Mesendoderm (in vitro differentiated cells): ENCODE data around the gene PLD5.
A peak's percentile ranks its signal among the peaks of the same experiment; 100 is the strongest.

Experiments
- DNase-seq: peaks from one replicate; pipeline ENCODE4 v3.0.0; 2013
- H2AK5ac ChIP-seq: 2 replicates; pipeline ENCODE4 v1.6.1; 2013; ENCODE audit warnings: low read length, inconsistent platforms
- H2BK120ac ChIP-seq: 2 replicates; pipeline ENCODE4 v1.6.1; 2013; ENCODE audit warnings: low read depth, mild to moderate bottlenecking, low read length, moderate library complexity, mixed read lengths
- H2BK15ac ChIP-seq: replicated peaks from 2 replicates; pipeline ENCODE4 v1.6.1; 2013; ENCODE audit warnings: low read depth, mild to moderate bottlenecking, moderate library complexity
- H2BK5ac ChIP-seq: 2 replicates; pipeline ENCODE4 v1.6.1; 2013; ENCODE audit warnings: low read length, inconsistent platforms
- H3K18ac ChIP-seq: 2 replicates; pipeline ENCODE4 v1.6.1; 2013; ENCODE audit warnings: mild to moderate bottlenecking, low read length, mixed read lengths
- H3K23ac ChIP-seq: one replicate; pipeline ENCODE4 v1.6.1; 2013; ENCODE audit warnings: low read length
- H3K27ac ChIP-seq: 2 replicates; pipeline ENCODE4 v1.5.1; 2013; ENCODE audit warnings: low read depth, mild to moderate bottlenecking, inconsistent platforms, low read length, moderate library complexity
- H3K27me3 ChIP-seq: 2 replicates; pipeline ENCODE4 v1.6.1; 2013; ENCODE audit warnings: low read length, control low read depth, mild to moderate bottlenecking, inconsistent platforms; ENCODE audit not compliant: insufficient read depth, poor library complexity
- H3K36me3 ChIP-seq: 2 replicates; pipeline ENCODE4 v1.6.1; 2013; ENCODE audit warnings: low read length, inconsistent platforms; ENCODE audit not compliant: control insufficient read depth, insufficient read depth
- H3K4ac ChIP-seq: one replicate; pipeline ENCODE4 v1.6.1; 2013; ENCODE audit warnings: low read depth, mild to moderate bottlenecking, low read length, moderate library complexity
- H3K4me1 ChIP-seq: 2 replicates; pipeline ENCODE4 v1.6.1; 2013; ENCODE audit warnings: low read depth, low read length, inconsistent platforms; ENCODE audit not compliant: control insufficient read depth
- H3K4me2 ChIP-seq: 2 replicates; pipeline ENCODE4 v1.6.1; 2013; ENCODE audit warnings: low read length
- H3K4me3 ChIP-seq: 2 replicates; pipeline ENCODE4 v1.5.1; 2013; ENCODE audit warnings: mild to moderate bottlenecking, low read length
- H3K56ac ChIP-seq: one replicate; pipeline ENCODE4 v1.6.1; 2013; ENCODE audit warnings: low read length
- H3K79me1 ChIP-seq: 2 replicates; pipeline ENCODE4 v1.6.1; 2013; ENCODE audit warnings: low read length, inconsistent platforms
- H3K79me2 ChIP-seq: 2 replicates; pipeline ENCODE4 v1.6.1; 2013; ENCODE audit warnings: mild to moderate bottlenecking, low read length; ENCODE audit not compliant: control insufficient read depth, insufficient read depth
- H3K9ac ChIP-seq: 2 replicates; pipeline ENCODE4 v1.6.1; 2013; ENCODE audit warnings: low read length, inconsistent platforms
- H4K5ac ChIP-seq: one replicate; pipeline ENCODE4 v1.6.1; 2013; ENCODE audit warnings: low read length
- H4K8ac ChIP-seq: one replicate; pipeline ENCODE4 v1.6.1; 2013; ENCODE audit warnings: low read depth, mild to moderate bottlenecking, control low read depth, low read length, moderate library complexity
- WGBS: extraction: QIAGEN DNeasy Blood & Tissue Kit; methylation state at CpG from one replicate; pipeline ENCODE4 v1.1.7; 2013; ENCODE audit warnings: low lambda C conversion rate, missing lambda C conversion rate; ENCODE audit not compliant: insufficient coverage; ENCODE audit errors: extremely low coverage; 5-methylcytosine and 5-hydroxymethylcytosine counted together

Gene PLD5

DNA sequence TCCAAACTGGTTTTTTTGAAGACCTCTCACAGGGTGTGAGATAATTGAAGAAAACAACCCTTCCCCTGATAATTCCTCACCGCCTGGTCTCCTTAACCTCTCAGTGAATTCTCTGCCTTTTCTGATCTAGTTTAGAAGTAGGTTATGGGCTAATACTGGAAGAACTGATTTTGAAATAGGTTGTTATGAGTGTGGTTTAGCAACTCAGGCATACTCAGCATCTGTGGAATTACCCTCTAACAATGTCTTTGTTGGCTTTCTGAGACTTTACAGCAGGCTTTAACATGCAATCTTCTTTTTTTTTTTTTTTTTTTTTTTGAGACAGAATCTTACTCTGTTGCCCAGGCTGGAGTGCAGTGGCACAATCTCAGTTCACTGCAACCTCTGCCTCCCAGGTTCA is 10.3 kb upstream of the PLD5 start:
- DNase-seq: no peak
- Histone ChIP-seq H3K79me2 (no peaks in the 10 kb centered on the region), H3K79me1 (no peaks in the 10 kb centered on the region), H3K4me2 (no peak overlapping the region), H3K18ac (no peak overlapping the region), H3K27ac (no peak overlapping the region), H2AK5ac (no peak overlapping the region), H4K8ac (no peak overlapping the region), H3K36me3 (no peaks in the 10 kb centered on the region), H2BK120ac (no peak overlapping the region), H2BK5ac (no peak overlapping the region), H3K4me3 (no peak overlapping the region), H3K56ac (no peak overlapping the region), H3K4ac (no peak overlapping the region), H4K5ac (no peak overlapping the region), H2BK15ac (no peak overlapping the region), H3K4me1 (no peaks in the 10 kb centered on the region), H3K9ac (no peak overlapping the region), H3K27me3 (no peaks in the 10 kb centered on the region), H3K23ac (no peak overlapping the region)
- no CpG with 5 or more reads among the region's 1 CpG for WGBS

DNA sequence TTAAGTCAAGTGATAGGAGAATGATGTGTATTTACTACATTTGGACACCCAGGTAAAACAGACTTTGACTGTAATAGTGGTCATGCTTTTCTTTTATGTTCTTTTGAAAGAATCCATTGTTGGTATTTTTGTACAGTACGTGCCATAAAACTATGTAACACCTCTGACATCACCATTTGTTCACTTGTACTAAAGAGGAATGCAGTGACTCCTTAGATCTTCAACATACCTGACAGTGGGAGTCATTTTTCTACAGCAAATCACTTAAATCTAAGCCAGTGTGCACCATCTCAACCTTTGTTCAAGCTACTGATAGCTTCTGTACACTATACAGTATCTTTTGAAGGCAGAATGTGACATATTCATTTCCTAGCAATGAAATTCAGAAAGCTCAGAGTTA is 6.3 kb upstream of the PLD5 start:
- H4K8ac ChIP-seq: no peak overlapping the region
- no peak overlapping the region for H3K4me3 ChIP-seq
- H4K5ac ChIP-seq: no peak overlapping the region
- no peak overlapping the region for H2BK120ac ChIP-seq
- no peak overlapping the region for H3K4ac ChIP-seq
- H3K4me1 ChIP-seq: no peaks in the 10 kb centered on the region
- no peak overlapping the region for H3K27ac ChIP-seq
- no CpG with 5 or more reads among the region's 1 CpG for WGBS
- H3K56ac ChIP-seq: no peak overlapping the region
- H2BK15ac ChIP-seq: no peak overlapping the region
- H3K36me3 ChIP-seq: no peaks in the 10 kb centered on the region
- no peak for DNase-seq
- no peak overlapping the region for H2BK5ac ChIP-seq
- H3K4me2 ChIP-seq: no peak overlapping the region
- H3K9ac ChIP-seq: no peak overlapping the region
- no peak overlapping the region for H3K23ac ChIP-seq
- H3K79me1 ChIP-seq: no peaks in the 10 kb centered on the region
- H3K79me2 ChIP-seq: no peaks in the 10 kb centered on the region
- no peak overlapping the region for H3K18ac ChIP-seq
- H2AK5ac ChIP-seq: no peak overlapping the region
- no peaks in the 10 kb centered on the region for H3K27me3 ChIP-seq

DNA sequence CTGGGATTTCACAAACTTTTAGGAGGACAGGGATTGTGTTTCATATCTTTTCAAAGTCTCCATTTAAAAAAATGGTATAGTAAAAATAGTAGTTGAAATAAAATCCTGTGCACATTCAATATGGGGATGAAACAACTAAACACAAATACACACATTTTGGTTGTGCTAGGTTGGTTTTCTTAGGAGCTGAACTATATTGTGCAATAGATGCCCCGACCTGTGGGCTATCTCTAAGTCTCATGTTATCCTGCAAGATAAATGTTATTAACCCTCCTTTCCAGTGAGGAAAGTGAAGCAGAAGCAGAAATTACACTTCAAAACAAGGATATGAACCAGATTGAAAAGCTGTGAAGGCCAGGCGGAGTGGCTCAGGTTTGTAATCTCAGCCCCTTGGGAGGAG is 1.3 kb upstream of the PLD5 start:
- Histone ChIP-seq H3K79me1 (no peaks in the 10 kb centered on the region), H3K4me3 (no peak overlapping the region), H3K27ac (no peak overlapping the region), H4K5ac (no peak overlapping the region), H3K4me1 (no peaks in the 10 kb centered on the region), H2BK15ac (no peak overlapping the region), H2AK5ac (no peak overlapping the region), H3K9ac (no peak overlapping the region), H3K4ac (no peak overlapping the region), H2BK120ac (no peak overlapping the region), H2BK5ac (no peak overlapping the region), H3K23ac (no peak overlapping the region), H3K56ac (no peak overlapping the region), H3K18ac (no peak overlapping the region), H3K4me2 (no peak overlapping the region), H4K8ac (no peak overlapping the region), H3K36me3 (no peaks in the 10 kb centered on the region), H3K27me3 (peaks cover 17% of the 10 kb centered on the region), H3K79me2 (no peaks in the 10 kb centered on the region)
- no CpG with 5 or more reads among the region's 2 CpGs for WGBS
- no peak for DNase-seq

DNA sequence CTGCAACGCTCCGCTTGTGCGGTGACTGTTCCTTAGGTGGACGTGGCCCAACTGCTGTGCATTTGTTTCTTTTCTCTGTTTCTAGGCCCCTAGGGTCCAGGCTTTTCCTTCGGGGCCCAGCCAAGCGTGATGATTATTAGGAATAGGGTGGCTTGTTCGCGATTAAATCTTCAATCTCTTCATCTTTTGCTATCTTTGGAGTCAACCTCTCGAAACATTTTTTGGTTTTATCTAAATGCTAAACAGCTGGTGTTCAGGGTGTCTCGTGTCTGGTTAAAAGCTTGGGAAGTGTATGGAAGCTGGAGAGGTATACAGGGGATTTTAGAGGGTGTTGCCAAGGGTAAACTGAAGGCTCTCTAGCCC is 844 bp upstream of the PLD5 start:
- Histone ChIP-seq H3K4ac (no peak overlapping the region), H2BK15ac (no peak overlapping the region), H3K18ac (no peak overlapping the region), H2BK120ac (no peak overlapping the region), H4K5ac (no peak overlapping the region), H3K4me1 (no peaks in the 10 kb centered on the region), H3K23ac (no peak overlapping the region), H3K79me1 (no peaks in the 10 kb centered on the region), H3K79me2 (no peaks in the 10 kb centered on the region), H3K56ac (peak overlapping the region; percentile 78), H3K27ac (no peak overlapping the region), H3K27me3 (peaks cover 17% of the 10 kb centered on the region), H3K4me2 (peak overlapping the region; percentile 91), H3K9ac (peak overlapping the region; percentile 50), H3K4me3 (peak overlapping the region; percentile 46), H2BK5ac (no peak overlapping the region), H2AK5ac (no peak overlapping the region), H4K8ac (no peak overlapping the region), H3K36me3 (no peaks in the 10 kb centered on the region)
- WGBS: no CpG with 5 or more reads among the region's 10 CpGs
- DNase-seq: no peak

DNA sequence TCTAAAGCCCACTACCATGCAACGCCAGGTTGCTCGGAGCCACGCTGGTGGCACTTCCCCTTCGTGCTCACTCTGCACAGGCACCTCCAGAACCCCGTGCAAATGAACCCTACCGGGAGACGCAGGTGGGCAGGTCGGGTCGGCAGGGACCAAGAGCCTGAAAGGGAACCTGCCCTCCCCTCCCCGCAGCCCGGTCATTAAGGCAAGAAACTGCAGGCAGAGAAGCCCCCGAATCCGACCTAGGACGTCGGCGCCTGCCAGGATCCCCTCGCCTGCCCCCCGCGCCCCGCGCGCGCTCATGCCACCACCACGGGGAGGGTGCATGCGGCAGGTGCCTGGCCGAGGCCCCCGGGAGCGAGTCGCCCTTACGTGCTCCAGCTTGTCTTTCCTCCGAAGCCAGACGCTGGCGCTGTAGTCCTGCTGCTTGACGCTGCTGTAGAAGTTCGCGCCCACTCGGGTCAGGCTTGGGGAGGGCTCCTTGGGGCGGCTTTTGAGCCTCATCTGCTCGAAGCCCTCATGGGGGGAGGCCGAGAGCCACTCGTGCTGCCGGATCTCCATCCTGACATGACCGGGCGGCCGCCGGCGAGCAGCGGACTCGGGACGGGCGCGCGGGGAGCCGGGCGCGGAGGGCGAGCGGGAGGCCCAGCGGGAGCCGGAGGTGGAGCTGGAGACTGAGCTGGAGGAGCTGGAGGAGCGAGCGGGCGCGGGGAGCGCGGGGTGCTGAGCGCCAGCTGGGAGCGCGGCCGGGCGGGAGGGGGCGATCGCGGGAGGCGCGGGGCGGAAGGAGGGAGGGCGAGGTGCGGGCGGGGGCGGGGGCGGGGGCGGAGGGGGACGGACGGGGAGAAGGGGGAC is 552 bp downstream of the PLD5 start:
- H3K36me3 ChIP-seq: no peaks in the 10 kb centered on the region
- no peaks in the 10 kb centered on the region for H3K4me1 ChIP-seq
- no peaks in the 10 kb centered on the region for H3K79me1 ChIP-seq
- no peak overlapping the region for H2AK5ac ChIP-seq
- no peak overlapping the region for H2BK5ac ChIP-seq
- H3K27me3 ChIP-seq: peaks cover 17% of the 10 kb centered on the region
- peak overlapping the region; percentile 25 for H3K18ac ChIP-seq
- peak overlapping the region; percentile 54 for H3K9ac ChIP-seq
- no peak overlapping the region for H3K27ac ChIP-seq
- no peak overlapping the region for H2BK120ac ChIP-seq
- no peak overlapping the region for H3K4ac ChIP-seq
- H4K8ac ChIP-seq: no peak overlapping the region
- no peak overlapping the region for H3K23ac ChIP-seq
- H2BK15ac ChIP-seq: no peak overlapping the region
- peak overlapping the region; percentile 79 for H3K4me2 ChIP-seq
- peak overlapping the region; percentile 64 for H3K56ac ChIP-seq
- no peaks in the 10 kb centered on the region for H3K79me2 ChIP-seq
- no CpG with 5 or more reads among the region's 85 CpGs for WGBS
- H3K4me3 ChIP-seq: peak overlapping the region; percentile 30
- no peak overlapping the region for H4K5ac ChIP-seq
- DNase-seq: peak; percentile 68
